HG03139 (cell line): ENCODE data around the gene ZFAND3.

Experiments
- ATAC-seq: cut with Tn5 transposase; IDR thresholded peaks from one replicate; pipeline ENCODE4 v1.9.1; 2021; ENCODE audit not compliant: unreplicated experiment

ZFAND3 gene, protein sequence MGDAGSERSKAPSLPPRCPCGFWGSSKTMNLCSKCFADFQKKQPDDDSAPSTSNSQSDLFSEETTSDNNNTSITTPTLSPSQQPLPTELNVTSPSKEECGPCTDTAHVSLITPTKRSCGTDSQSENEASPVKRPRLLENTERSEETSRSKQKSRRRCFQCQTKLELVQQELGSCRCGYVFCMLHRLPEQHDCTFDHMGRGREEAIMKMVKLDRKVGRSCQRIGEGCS

DNA sequence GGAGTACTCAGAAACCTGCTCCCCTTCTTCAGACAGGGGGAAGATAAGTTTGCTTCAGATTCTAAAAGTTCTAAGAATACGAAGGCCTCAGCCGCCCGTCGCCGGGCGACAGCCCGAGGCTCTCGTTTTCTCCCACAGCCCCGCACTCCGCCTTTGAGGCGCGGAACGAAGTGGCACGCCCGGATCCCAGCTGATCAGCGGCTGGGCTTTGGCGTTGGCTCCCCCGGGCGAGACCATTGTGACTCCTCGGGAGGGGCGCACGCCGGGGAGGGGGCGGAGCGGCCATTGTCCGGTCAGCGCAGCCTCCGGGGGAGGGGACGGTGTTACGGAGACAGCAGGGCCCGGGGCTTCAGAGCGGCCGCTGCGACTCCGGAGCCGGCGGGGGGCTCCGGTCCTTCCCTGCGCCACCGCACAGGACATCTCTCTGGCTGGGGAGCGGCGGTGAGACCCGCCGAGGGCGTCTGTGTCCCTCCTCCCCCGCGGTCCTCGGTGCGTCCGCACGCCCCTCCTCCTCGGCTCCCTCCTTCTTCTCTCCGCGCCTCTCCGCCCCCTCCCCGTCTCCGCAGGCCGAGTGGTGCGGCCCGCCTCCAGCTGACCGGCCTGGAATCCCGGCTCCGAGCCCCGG is at the start of gene ZFAND3:
Gene ZFAND3, plus strand, starts transcription at position 551 of the 625 bp plus-strand sequence. CDS start 219 bp downstream, outside the sequence.
- ATAC-seq, result peak; percentile 78

DNA sequence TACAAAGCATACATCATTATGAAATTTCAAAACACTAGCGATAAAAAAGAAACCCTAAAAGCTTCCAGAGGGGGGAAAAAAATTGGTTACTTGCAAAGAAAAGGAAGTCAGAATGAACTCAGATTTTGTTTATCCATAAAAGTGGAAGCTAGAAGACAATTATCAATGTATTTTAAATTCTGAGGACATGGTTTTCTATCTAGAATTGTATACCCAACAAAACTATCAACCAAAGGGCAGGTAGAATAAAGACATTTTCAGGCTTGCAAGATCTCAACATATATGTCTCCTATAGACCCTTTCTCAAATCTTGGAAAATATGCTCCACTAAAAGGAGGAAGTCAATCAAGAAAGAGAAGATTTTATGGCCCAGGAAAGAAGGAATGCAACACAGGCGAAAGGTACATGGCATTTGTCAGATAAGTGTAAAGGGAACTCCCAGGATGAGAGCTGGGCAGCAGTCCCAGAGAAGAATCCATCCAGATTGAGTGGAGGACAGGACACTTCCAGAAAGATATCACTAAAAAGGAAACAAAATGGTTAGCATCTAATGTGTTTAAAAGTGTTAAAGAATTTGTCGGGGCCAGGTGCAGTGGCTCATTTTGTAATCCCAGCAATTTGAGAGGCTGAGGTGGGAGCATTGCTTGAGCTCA is 45.4 kb upstream of the ZFAND3 start:
- ATAC-seq, result no peak

DNA sequence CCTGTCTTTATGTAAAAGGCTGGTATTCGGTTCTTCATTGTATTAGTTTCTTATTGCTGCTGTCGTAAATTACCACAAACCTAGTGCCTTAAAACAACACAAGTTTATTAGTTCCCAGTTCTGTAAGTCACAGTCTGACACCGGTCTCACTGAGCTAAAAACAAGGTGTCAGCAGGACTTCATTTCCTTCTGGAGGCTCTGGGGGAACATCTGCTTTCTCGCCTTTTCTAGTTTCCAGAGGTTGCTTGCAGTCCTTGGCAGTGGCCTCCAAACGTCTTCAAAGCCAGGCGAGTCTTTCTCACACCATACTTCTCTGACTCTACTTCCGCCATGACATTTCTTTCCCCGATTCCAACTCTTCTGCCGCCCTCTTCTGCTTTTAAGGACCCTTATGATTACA is 43.0 kb upstream of the ZFAND3 start:
- ATAC-seq, result no peak

DNA sequence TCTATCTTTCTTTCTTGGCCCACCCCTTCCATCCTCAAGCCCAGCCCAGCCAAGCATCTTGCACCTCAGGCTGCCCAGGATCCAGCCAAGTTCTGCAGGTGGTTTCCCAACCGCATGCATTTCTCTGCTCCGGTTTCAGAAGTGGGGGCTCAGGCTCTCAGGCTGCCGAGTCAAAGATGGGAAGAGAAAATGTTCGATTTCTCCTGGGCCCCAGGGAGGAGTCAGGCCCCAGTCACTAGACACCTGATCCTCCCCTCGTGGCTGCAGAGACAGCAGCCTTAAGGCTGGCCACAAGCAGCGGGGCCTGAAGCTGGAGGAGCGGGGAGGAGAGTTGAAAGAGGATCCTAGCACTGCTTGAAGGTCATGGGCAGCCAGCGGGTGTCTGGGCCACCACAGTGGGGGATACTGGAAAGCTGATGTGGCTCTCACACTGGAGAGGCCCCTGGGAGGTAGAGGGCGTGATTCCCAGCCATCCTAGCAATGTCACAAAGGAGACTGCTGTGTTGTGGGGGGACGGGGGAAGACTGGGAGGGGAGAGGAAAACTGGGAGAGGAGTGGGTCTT is 42.2 kb upstream of the ZFAND3 start:
- no peak for ATAC-seq

DNA sequence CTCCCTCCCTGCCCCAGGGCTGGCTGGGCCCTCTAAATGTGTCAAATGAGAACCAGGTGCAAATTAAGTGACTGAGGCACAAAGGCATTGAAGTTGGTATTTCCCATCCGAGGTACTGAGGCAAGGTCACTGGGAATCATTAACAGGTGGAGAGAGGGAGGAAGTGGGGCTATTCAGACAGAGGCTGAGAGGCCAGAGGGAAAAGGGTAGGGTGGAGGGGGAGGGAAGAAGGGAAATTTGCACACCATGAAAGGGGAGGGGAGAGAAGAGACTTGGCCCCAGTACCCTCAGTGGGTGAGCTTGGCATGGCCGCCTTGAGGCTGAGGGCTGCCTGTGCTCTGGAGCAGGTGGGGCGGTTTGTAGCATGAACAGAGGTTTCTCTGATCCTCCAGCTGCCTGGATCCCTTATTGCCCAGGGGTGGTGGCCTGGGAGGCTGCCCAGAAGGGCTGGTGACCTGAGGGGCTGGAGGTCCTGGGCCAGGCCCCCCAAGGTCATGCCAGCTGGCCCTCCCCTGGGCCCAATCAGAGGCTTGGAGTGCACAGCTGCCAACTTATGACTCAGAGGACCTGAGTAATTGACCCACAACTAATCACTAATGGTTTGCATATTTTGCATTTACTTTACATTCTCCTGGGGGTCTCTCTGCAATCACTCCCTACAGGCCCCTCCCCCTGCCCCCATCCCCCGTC is 40.3 kb upstream of the ZFAND3 start:
- ATAC-seq, result no peak

DNA sequence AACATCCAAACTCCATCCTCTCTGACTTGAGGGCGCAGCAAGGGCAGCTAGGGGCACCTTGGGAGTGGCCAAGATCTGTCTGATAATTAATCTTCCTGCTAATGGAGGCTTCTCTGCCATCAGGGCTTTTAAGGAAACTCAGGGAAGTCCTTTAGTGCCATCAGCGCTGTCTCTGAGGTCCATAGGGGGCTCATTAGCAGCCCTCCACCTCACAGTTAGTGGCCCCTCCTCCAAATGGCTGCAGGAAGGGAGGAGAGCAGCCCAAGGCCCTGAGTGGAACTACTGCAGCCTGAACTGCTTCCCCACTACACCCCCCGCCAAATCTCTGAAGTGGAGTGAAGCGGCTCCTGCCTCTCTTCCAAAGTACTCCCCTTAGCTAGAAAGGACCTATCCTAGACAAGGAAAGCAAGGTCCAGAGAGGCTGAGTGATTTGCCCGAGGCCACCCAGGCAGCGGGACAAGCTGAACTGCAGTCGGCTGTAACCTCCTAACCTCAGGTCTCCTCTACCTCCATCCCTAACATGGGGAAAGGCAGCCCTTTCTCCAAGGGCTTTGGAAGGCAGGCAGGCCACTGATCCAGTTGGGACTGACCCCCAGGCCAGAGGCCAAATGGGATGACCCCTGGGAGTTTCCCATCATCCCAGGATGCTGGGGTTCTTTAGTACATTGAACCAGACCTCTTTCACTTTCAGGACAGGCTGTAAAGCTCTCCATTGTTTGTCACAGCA is 39.5 kb upstream of the ZFAND3 start:
- ATAC-seq, result no peak

DNA sequence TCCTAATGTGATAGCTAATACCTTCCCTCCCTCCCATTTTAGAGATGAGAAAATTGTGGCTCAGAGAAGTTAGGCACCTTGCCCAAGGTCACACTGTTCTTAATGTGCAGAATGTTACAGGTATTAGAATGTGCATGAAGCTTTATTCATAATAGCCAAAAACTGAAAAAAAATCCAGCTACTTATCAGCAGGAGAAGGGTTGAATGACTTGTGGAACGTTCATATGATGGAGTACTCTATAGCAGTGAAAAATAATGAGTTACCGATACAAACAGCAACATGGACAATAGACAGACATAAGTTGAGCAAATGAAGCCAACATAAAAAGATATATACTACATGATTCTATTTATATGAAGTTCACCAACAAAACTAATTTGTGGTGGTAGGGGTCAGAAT is 37.7 kb upstream of the ZFAND3 start:
- no peak for ATAC-seq

DNA sequence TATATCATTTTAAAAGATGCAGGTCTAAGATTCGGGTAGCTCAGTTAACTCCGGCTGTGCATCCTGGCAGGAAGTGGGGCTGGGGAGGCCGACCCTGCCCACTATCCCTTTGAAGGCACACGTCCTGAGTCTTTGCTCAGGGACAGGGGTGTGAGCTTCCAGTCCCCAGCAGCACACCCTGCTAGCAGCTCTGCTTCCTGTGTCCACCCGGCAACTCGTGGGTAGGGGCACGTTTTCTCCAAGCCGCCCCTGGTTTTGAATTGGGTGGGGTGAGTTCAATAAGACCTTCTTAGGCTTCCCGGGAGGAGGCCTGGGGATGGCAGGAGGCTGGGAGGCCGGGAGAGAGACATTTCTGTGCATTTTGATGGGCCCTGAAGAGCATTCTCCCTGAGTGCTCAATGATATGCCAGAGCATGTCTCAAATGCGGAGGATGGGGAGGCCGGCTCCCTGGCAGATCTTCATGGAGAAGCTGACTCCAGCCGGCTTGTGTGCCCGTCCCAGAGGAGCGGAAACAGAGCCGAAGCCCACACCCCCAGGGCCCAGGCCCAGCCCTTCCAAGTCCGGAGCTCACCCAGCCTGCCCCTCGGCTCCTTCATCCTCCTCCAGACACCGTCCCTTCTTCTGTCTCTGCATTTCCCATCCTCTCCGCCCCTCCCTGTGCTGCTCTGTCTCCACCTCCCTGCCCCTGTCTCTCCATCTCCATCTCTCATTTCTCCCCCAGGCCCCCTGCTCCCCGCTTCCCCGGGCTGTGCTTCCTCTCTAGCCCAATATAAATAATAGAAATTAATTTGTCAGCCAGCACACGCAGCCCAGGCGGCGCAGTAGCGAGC is 36.3 kb upstream of the ZFAND3 start:
- no peak for ATAC-seq

DNA sequence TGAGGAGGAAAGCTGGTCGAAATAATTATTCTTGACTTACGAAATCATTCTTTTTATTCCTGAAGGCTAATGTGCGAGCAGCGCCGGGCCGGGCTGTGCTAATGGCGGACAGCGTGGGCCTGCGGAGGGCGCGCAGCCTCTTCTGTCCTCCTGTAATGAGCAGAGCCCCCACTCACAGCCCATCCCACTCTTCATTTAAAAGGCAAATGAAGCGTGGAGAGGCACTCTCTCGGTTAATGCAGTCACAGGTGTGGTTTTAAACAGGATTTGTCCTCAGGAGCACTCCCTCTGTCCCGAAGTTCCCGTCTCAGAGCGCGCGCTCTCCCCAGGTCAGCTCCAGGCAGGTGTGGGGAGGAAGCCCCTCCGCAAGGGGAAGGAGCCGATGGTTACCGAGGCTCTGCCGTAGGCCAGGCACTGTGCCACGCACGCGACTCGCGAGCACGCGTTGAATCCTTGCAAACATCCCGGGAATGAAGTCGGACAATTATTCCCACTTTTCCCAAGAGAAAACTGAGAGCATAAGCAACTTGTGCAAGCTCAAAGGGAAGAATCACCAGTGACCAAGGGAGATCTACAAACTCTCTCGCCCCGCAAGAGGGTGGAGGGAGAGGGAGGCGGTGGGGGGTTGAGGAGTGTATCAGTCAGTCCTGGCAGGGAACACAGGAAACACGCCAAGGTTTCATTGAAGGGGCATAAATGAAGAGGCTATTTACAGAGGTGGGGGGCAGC is 35.5 kb upstream of the ZFAND3 start:
- ATAC-seq, result no peak

DNA sequence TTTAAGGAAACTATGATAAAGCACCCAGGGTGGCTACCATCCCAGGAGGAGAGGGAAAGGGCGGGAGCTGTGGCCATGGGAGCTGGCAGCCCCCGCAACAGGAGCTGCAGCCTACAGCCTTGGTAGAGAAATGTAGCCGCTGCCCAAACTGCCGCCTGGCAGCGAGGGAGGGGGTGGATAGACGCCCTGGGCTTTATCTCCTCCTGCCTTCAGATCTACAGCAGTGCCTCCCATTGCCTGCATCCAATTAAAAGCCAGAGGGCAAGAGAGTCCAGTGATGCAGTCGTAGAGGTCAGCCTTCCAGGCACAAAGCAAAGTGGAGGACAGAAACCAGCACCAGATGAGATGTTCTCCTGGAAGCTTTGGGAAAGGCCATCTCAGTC is 35.0 kb upstream of the ZFAND3 start:
- ATAC-seq, result no peak

DNA sequence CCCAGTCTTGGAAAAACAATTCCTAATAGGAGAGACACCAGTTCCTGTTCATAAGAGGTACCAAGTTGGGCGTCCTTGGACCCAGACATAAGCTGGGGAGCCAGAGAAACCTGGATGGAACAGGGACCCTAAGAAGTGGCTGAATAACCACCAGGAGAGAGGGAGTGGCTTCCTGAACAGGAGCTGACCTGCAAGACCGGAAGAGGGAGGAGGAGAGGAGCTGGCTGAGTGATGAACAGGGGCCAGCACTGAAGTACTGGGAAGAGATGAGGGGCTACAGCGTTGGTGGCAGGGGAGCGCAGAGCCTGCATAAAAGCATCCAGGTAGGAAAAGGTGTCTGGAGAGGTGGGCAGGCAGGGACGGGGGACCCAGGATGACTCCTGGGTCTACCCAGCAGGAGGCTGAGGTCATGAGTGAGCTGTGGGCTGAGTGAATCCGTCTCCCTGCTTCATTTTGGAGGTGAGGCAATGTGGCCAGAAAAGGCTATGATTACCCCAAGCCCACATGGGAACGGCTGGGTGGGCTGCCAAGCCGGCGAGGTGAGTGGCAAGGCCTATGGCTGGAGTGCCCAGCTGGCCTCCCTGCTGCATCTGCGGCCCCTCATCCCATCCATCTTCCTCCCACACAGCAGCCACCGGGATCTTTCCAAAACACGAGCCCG is 34.4 kb upstream of the ZFAND3 start:
- no peak for ATAC-seq

DNA sequence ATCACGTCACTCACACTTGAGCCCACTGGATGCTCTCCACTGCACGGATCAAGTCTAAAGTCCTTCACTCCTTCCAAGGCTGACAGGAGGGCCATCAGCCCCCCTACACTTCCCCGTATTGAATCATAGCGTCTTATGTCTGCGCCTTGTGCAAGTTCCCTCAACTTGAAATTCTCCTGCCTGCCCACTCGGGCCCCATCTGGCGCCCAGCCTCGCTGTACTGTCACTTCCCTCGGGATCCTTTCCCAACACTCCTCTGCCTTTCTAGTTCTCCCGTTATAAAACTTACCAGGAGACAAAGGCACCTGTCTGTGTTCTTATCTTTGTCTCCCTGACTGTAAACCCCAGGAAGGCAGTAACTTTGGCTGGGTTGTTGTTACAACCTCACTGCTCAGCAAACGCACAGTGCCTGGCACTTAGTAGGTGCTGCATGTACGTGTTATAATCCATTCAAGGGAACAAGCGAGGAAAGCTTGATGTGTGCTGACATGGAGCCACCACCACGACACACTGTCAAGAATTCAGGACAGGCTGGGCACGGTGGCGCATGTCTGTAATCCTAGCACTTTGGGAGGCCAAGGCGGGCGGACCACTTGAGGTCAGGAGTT is 33.8 kb upstream of the ZFAND3 start:
- ATAC-seq, result no peak

DNA sequence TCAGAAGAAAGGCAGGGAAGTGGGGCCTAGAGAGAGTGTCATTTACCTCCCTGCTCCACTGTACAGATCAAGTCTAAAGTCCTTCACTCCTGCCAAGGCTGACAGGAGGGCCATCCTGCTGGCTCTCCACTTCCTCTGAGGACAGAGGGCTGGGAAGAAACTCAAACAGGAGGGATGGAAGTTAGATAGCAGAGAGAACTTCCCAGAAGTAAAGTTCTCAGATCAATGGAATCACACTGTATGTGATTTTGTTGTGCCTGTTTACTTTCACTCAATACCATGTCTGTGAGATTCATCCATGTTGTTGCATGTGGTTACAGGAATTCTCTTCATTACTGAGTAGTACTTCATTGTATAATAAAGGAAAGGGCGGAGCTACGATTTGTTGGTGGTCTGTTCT is 32.3 kb upstream of the ZFAND3 start:
- no peak for ATAC-seq

DNA sequence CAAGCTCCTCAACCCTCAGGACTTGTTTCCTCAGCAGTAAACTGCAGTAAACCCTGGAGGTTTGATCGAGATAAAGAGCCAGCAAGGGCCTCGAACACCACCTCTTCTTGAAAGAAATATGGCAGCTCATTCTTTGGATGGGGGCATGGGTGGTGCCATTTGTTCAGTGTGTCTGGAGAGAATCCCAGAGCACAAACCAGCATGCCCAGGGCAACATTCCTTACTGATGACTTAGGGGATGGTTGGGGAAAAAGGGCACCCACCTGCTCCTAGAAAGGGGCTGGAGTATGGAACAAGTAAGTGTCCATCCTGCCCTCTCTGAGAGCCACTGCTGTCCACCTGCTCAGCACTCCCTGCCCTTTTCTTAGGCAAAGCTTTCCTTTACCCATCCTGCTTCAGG is 31.3 kb upstream of the ZFAND3 start:
- ATAC-seq, result no peak

DNA sequence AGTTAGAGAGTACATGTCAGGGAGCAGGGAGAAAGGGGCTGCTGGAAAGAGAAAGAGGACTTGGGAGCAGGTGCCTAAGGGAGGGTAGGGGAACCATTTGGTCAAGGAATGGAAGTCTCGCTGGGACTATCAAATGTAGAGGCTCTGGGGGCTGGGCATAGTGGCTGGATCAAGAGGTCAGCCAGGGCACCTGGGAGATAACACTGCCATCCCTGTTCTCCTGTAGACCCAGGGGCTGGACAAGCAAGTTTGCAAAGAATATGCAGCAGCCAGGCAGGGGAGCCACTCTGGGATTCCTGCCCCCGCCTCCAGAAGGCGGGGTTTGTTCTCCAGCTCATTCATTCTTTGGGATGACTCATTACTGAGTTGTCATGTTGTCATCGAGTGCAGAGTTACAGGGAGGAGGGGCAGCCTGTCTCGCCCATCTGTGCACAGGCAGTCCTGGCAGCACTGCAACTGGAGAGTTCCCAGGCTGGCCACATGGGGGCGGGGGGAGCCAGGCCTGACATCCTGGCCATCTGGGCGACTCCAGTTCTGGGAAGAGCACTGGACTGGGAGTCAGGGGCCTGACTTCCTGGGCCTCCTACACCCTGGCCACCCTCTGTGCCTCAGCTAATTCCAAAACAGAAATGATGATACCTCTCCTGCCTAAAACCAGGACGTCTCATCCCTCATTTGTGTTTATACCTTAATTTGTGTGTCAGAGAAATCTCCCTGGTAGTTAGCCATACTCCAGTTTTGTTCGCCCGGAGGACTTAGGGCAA is 28.2 kb upstream of the ZFAND3 start:
- ATAC-seq, result peak; percentile 75

DNA sequence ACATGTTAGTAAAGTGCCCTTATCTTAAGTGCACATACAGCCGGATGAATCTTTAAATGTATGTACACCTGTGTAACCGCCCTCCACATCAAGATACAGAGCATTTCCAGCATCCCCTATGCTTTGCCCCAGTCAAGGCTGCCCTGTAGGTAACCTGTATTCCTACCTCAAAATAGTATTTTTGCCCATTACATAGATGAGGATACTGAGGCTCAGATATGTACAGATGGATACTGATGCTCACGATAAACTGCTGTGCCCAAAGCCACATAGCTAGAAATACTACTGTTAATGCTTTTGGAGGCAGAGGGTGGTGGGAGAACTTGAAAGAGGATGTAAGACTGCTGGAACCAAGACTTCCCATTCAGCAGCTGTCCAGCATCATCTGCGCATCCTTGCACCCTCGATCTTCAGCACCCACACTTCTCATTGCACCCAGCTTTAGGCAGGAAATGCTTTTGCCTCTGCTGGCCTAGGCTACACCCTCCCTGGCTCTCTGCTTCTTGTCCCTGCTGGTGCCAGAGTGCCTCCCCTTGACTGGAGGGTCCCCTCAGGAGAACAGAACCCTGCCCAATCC is 27.0 kb upstream of the ZFAND3 start:
- no peak for ATAC-seq

DNA sequence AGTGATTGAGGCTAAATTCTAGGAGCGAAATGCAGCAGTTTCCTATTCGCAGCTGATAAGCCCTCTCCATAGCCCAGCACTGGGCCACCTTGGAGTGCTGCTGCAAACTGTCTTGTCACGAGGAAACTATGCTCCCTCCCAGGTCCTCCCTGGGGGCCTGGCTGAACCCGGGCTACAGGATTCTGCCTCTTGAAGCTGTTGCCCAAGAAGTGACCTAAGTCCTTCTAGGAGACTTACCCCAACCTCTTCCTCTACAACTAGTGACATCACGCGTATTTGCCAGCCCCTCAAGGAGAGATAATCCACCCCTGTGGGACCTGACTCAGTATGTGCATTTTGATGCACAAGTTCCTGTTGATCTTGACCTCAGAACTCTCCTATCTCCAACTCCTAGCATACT is 26.5 kb upstream of the ZFAND3 start:
- ATAC-seq, result no peak
